ENCODE results near the gene NAAA. TPM values are rescaled to one million over a fixed set of nuclear protein-coding genes. Genes with fewer than 3 reads are reported as not detected.

The NAAA gene
- total and polyA plus RNA-seq, 11 donors = 6.0 to 67.0 (median 15.4) TPM

GRCh38 chr4:75980576-75980975 lies 39.8 kb upstream of the NAAA start:
- intact Hi-C loops (cut with DNase I) = no loop called here
- ATAC-seq (no peak), DNase-seq (no peak)
- H3K27me3 ChIP-seq = no peaks in the 10 kb centered on the region
- 68 to 96% (median 80%) methylated on average over 4 of the region's 4 CpGs for WGBS, 4 donors
- no peak overlapping the region for H3K27ac ChIP-seq
- peaks cover 0 to 15% (median 0%) of the 10 kb centered on the region in 12 donors for H3K9me3 ChIP-seq
- no peak for TF ChIP-seq CTCF (IDR thresholded peaks at IDR 0.05)
- TF ChIP-seq POLR2A (IDR thresholded peaks at IDR 0.05) = no peak
- no peak overlapping the region for H3K4me3 ChIP-seq
- no peaks in the 10 kb centered on the region for H3K4me1 ChIP-seq
- peaks cover 0 to 79% (median 65%) of the 10 kb centered on the region in 9 donors for H3K36me3 ChIP-seq

- no peak for TF ChIP-seq POLR2A (IDR thresholded peaks at IDR 0.05)
- TF ChIP-seq CTCF (IDR thresholded peaks at IDR 0.05) = no peak
- 95 to 99% (median 96%) methylated on average over 2 of the region's 2 CpGs for WGBS, 4 donors
- Histone ChIP-seq H3K27me3 (no peaks in the 10 kb centered on the region), H3K27ac (no peak overlapping the region), H3K4me3 (no peak overlapping the region), H3K36me3 (peaks cover 0 to 100% (median 98%) of the 10 kb centered on the region in 9 donors), H3K9me3 (peaks cover 0 to 10% (median 0%) of the 10 kb centered on the region in 12 donors), H3K4me1 (no peaks in the 10 kb centered on the region)
- no peak for DNase-seq
- ATAC-seq = no peak
- intact Hi-C loops (cut with DNase I) = loop anchor here in 1 of 10 donors (10.0 kb wide), 1 partner anchor 171 kb away; no protein-coding TSS in a partner anchor
Measured at GRCh38 chr4:75976177-75976576, 35.4 kb upstream of the NAAA start.

- no peak for ATAC-seq
- Histone ChIP-seq H3K4me3 (no peak overlapping the region), H3K4me1 (no peaks in the 10 kb centered on the region), H3K36me3 (peaks cover 0 to 100% (median 100%) of the 10 kb centered on the region in 9 donors), H3K9me3 (peaks cover 0 to 10% (median 0%) of the 10 kb centered on the region in 12 donors), H3K27ac (no peak overlapping the region), H3K27me3 (no peaks in the 10 kb centered on the region)
- no peak for DNase-seq
- intact Hi-C loops (cut with DNase I) = loop anchor here in 1 of 10 donors (10.0 kb wide), 1 partner anchor 169 kb away; no protein-coding TSS in a partner anchor
- TF ChIP-seq CTCF (IDR thresholded peaks at IDR 0.05) (no peak), POLR2A (IDR thresholded peaks at IDR 0.05) (no peak)
Measured at GRCh38 chr4:75973766-75974165, 33.0 kb upstream of the NAAA start.

DNA sequence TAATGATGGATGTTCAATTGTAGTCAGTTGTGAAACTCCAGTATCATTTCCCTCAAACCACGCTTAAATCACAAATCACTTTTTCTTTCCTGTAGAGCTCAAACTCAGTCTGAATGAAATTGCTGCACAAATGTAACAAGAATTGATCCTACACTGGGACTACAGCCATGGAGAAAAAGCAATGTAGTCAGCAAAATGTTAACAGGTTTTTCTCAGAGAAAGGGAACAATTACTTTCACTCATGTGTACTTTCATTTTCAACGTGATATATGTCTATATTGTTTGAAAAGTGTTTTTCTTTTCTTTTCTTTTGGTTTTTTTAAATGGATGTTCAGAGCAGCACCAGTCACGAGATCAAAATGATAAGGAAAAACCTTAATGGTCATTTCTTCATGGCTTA lies 27.3 kb upstream of the NAAA start:
- H3K27ac ChIP-seq = no peak overlapping the region
- no peak for ATAC-seq
- H3K4me1 ChIP-seq = no peaks in the 10 kb centered on the region
- peaks cover 0 to 6% (median 0%) of the 10 kb centered on the region in 12 donors for H3K9me3 ChIP-seq
- H3K27me3 ChIP-seq = no peaks in the 10 kb centered on the region
- peaks cover 5 to 100% (median 98%) of the 10 kb centered on the region in 9 donors for H3K36me3 ChIP-seq
- intact Hi-C loops (cut with DNase I) = no loop called here
- no peak for DNase-seq
- TF ChIP-seq POLR2A (IDR thresholded peaks at IDR 0.05) (no peak), CTCF (IDR thresholded peaks at IDR 0.05) (no peak)
- no peak overlapping the region for H3K4me3 ChIP-seq
- WGBS, 4 donors = 90 to 93% (median 92%) methylated on average over 3 of the region's 3 CpGs
